Right lung (tissue), 5 donors: ENCODE results near the gene C1orf210. TPM values are rescaled to one million over a fixed set of nuclear protein-coding genes. Genes with fewer than 3 reads are reported as not detected.

Source experiments
- DNase-seq, 2 donors: peaks; one replicate each; pipeline ENCODE4 v3.0.0-alpha.2; 2013
- polyA plus RNA-seq, 5 donors: library from polyadenylated mRNA; unstranded; fragments of 120-200 nt; gene quantifications; one replicate each; pipeline versions ENCODE4 v1.2.1 to v1.2.3, GENCODE V29; 2013; ENCODE audit warnings: inconsistent platforms in 1 of 5, low replicate concordance in 1 of 5; ENCODE audit not compliant: insufficient read length in 5 of 5, insufficient read depth in 1 of 5

C1orf210 gene
- polyA plus RNA-seq, 5 donors: 9.4 to 11.3 (median 9.9) TPM

DNA sequence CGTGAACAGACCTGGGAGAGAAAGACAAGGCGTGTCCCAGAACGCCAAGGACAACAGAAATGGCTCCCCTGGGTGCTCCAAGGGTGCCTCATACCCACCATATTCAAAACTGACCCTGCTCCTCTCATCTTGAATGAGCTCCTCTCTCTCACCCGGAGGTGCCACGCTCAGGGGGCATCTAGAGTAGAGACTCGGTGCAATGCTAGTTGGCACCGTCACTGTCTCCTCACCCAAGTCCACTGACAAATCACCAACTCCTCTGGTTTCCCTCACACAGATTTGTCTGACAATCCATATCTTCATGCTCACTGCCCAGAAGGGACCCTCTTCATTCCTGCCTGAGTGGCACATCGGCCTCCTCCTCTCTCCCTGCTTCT lies 10.6 kb downstream of the C1orf210 start:
- no peak for DNase-seq

DNA sequence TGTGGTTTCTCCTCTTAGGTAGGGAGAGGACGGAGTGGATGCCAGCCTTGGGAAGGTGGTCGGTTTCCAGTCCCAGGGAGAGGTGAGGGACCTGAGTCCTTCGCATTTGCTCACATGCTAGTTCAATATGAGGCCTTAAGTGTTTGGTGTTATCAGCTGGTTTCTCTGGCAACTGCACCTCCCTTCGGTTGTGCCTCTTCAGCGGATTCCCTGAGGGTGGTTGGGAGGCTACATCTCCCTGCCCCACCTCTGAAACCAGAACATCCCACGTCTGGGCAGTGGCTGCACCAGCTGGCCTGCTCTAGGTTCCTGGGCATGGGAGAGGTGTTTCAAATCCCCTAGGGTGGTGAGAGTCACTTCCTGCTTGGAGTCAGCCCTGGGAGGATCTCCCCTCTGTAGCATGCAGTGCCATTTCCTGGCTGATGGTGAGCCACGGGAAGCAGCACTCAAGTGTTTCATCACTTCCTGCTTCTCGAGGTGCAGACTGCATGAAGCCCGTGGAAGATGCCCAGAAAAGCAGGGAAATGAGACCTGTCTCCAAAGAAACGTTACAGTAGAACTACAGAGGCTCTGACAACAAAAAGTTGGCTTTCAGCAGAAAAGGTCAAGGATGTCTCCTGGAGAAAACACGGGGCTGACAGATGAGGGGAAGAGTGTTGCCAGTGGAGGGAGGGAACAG lies 11.1 kb downstream of the C1orf210 start:
- DNase-seq: peak in 1 of 2 donors; percentile 17

DNA sequence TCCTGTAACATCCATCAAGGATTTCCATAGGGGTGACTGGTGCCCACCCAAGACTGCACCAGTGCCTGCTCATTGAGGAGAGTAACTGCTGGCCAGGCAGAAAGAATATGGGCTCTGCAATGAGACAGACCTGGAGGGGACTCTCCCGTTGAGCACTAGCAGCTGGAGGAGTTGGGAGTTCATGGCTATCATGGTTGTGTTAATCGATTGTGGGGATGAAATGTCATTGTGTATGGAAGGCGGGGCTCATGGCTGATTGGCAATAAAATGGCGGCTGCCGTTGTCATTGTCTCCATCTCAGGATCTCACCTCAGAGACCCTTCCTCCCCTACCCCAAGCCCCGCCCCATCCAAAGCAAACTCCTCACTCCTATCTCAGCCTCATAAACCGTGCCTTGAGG lies 11.7 kb downstream of the C1orf210 start:
- no peak for DNase-seq

DNA sequence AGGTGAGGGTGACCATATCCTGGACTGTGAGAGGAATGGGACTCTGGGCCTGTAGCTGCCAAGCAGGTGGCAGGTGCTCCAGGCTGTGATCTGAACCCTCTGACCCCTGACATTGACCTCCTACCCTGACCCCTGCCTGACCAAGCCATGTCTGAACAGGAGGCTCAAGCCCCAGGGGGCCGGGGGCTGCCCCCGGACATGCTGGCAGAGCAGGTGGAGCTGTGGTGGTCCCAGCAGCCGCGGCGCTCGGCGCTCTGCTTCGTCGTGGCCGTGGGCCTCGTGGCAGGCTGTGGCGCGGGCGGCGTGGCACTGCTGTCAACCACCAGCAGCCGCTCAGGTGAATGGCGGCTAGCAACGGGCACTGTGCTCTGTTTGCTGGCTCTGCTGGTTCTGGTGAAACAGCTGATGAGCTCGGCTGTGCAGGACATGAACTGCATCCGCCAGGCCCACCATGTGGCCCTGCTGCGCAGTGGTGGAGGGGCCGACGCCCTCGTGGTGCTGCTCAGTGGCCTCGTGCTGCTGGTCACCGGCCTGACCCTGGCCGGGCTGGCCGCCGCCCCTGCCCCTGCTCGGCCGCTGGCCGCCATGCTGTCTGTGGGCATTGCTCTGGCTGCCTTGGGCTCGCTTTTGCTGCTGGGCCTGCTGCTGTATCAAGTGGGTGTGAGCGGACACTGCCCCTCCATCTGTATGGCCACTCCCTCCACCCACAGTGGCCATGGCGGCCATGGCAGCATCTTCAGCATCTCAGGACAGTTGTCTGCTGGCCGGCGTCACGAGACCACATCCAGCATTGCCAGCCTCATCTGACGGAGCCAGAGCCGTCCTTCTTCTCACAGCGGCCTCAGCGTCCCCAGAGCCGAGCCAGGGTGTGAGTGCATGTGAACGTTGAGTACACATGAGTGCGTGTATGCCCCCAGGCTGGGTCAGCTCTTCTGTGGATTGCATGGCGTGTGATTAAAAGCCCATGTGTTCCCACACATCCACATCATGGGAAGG lies 12.5 kb downstream of the C1orf210 start:
- no peak for DNase-seq

DNA sequence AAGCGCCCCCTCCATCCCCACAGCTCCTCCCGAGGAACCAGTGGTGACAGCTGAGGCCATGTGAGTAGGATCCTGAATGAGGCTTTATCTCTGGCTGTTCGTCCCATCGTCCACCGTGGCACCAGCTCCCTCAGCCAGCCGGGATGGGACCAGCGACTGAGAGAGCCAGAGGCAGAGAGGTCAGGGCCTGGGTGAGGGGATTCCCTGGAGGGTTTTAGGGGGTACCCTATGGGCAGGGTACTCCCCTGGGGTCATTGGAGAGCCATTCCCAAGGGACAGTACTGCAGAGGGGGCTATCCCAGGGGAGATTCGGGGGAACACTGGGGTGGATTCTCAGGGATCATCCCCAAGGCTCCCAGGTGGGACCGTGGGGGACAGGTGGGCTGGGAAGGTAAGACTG lies 13.2 kb downstream of the C1orf210 start:
- DNase-seq: no peak

DNA sequence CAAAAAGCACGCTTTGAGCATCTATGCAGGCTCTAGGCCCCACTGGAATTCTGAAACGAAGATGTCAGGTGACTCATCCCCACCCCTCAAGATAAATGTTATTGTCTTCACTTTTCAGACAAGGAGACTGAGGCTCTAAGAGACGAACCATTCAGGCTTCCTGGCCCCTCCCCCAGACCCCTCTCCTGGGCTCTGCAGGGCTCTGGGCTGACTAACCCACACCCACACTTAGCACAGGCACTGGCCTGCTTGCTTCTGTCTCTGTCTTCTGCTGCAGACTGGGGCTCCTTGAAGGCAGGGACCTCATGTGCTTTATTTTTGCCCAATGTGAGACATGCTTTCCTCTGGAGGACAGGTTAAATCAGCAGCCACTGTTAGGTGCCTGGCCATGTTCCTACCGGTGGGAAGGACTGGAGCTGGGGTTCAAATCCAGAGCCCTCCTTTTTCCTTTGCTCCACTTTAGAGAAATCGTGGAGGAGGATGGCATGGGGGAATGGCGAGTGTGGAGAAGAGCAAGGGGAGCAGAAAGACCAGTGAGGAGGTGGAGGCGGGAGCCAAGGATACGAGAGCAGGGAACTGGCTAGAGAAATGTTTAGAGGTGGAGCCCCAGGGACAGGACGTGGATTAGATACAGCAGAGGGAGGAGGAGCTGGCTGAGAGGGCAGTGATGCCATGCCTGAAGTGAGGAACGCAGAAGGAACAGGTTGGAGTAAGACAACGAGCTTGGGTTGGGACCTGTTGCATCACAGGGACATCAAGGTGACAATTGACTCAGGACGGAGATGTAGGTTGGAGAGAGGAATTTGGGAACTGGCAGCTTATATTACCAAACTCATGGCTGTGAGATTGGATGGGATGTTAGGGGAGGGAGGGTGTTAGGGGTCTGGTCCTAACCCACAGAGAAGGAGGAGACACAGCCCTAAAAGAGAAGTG lies 13.9 kb downstream of the C1orf210 start:
- no peak for DNase-seq

DNA sequence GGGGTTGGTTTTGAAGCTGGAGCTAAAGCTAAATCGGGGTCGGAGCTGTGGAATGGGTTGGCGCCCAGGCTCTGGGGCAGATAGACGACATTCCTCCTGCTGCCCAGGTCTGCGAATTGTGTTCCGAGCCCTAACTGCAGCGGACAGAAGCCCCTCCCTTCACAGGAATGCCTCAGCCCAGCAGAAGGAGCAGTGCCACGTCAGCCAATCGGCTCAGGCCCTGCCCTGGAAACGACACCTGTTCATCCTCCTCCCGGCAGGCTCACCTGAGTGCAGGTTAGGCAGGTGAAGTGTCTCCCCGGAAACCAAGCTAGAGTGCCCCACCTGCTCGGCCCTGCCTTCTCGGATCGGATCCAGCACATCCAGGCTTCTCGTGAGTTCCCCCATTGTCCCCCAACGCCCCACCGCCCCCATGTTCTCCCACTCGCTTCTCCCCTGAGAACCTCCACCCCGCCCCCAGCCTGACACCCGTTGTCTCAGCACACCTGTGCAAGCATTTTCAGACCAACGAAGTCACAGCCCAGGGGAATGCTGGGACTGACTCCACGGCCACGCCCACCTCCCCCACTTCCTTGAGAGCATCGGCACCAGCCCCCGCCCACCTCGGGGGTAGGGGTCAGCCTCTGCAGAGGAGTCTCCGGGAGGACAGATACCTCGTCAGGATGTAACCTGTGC lies 14.8 kb downstream of the C1orf210 start:
- peak; percentile 58 to 64 for DNase-seq

DNA sequence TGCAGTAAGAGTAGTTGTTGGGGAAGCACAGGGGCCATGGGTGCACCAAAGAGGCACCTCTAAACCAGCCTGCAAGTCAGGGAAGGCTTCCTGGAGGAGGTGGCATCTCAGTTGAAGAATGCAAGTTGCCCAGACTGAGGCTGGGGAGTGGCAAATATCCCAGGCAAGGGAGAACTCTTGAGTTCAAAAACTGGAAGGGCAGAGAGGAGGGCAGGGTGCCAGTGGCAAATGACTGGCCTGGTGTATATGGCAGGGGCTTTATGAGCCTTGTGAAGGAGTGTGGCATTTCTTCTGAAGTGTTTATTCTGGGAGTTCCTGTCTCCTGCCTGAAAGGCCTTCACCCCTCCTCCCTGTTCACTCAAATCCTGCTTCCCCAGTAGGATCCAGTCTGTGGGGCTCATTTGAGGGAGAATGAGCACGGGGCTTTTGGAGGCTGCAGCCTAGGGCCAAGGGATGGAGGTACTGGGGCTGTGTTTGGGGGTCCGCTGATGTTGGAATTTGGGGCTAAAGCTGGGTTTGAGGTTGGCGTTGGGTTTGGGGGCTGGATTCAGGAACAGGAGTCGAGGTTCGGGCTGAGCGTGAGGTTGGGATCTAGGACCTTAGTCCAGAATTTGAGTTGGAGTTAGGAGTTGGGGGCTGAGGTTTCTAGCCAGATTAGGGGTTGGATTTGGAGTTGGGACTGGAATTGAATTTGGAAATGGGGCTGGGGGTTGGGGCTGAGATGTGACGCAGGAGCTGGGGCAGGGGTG lies 15.6 kb downstream of the C1orf210 start, which contains the start of gene TMEM125:
TMEM125 (plus strand) TSS at position 357 of the 749 bp plus-strand sequence. CDS start 2,740 bp downstream, outside the sequence.
- DNase-seq: peak; percentile 60 to 63

DNA sequence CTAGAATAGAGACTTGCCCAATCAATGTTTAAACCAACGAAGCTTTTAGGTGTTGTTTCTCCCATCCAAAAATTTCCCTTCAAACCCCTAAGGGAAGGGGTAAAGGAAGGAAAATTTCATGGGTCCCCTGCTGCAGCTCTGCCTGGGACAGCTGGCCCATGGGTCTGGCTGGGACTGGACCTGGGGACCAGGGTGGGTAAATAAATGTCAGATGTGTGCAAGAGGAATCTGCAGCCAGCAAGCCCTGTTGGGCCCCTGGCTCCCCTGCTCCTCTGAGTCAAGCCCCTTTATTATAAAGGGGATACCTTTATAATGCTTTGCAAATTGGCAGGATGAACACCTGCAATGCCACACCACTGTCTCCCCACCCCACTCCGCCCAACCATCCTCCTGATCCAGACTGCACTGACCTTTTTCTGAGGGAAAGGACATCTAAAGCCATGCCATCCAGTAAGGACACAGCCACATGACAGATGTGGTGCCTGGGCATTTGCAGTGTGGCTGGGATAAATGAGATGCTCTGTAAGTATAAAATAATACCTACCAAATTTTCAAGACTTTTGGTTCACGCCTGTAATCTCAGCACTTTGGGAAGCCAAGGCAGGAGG lies 17.5 kb downstream of the C1orf210 start:
- DNase-seq: no peak

DNA sequence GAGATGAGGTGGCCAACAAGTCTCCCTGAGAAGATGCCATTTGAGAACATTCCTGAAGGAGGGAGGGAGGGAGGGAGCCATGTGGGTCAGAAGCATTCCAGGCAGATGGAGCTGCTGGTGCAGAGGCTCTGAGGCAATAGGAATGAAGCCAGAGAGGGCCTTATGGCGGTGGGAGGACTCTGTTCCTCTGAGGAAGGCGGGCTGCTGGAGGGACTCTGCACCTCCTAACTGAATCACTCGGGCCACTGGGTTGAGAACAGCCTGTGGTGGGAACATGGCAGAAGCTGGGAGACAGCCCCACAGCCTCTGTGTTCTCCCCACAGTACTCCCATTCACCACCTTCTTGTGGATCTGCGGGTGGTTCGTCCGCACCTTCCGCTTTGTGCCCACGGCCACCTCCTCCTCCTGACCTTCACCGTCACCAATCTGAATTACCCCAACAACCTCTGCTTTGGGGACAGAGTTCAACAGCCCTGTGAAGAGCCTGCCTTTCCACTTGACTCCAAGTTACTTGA lies 18.0 kb downstream of the C1orf210 start:
- DNase-seq: peak in 1 of 2 donors; percentile 20

DNA sequence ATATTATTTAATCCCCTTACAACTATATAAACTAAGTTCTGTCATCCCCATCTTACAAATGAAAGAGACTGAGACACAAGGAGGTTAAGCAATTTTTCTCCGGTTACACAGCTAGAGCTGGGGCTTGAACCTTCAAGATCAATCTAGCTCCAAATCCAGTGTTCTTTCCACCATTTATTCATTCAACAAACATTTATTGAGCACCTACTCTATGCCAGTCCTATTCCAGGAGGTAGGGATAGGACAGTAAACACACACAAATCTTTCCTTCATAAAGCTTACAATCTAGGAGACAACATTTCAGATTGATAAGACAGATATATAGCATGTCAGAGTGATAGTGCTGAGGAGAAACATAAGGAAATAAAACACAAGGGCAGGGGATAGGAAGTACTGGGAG lies 18.5 kb downstream of the C1orf210 start:
- no peak for DNase-seq

DNA sequence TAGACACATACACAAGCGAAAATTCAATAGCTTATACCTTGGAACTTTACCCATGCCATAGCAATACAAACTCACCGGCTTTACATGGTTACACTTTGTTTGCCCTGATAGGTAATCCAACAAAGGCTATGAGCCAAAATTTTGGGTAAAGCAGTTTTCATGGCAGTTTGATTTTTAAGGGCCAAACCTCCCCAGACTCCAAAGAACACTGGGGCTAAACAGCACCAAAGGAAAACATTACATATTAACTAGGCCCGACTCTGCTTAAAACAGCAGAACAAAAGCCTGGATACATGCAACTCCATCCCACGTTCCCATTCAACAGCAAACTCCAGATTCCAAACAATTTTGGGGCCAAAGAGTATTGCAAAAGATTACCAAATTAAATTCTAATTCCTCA lies 19.9 kb downstream of the C1orf210 start:
- DNase-seq: no peak

DNA sequence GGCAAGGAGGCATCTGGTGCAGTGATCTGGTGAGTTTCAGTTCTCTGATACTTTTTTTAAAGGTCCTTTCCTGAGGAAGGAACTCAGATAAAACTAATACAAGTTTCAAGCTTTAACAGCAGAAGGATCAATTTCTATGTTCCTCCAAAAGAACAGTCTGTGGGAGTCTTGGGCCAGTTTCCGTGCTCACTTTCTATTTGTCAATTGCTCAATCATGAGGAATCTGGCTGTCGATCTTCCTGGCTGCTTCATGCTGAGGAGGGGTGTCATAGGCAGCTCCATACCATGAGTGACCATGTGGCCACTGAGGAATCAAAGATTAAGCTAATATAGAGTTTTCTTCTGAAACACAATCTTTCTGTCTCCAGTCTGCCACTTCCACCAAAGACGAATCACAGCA lies 27.0 kb downstream of the C1orf210 start:
- no peak for DNase-seq

DNA sequence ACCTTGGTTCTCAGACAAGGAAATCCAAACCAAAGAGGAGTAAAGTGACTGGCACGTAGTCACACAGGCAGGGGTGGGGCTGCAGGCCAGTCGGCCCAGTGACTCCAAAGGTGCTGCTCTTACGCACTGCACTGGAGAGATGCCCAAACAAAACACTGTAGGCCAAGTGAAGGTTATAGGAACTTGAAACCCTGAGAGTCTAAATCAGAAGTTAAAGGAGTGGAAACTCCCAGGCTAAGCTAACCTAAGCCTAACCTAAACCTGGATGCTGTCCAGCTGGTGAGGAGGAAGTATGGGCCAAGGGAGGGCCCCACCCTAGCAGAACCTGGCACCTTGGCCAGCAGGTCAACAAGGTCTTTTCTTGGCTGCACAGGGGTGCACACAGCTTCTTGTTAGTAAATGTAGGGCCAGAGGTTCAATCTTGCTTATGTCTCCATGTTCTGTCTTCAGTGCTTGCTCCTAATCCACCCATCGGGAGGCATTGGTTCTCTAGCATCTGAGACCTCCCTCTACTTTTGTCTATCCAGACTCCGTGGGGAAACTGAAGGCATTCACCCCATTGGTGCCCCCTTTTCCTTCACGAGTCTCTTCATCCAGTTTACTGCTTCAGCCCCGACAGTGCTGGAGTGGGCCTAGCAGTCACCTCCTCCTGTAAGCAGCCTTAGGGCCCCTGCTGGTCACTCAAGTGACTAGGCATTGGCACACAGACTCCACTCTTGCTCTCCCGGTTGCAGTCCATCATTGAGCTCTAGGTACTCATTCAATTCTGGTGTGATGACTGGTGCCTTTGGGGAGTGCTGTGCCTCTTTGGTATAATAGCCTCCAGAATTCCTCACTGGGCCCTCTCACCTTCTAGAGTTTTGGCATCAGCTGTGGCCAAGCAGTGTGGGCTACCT lies 28.5 kb downstream of the C1orf210 start:
- peak in 1 of 2 donors; percentile 15 for DNase-seq

DNA sequence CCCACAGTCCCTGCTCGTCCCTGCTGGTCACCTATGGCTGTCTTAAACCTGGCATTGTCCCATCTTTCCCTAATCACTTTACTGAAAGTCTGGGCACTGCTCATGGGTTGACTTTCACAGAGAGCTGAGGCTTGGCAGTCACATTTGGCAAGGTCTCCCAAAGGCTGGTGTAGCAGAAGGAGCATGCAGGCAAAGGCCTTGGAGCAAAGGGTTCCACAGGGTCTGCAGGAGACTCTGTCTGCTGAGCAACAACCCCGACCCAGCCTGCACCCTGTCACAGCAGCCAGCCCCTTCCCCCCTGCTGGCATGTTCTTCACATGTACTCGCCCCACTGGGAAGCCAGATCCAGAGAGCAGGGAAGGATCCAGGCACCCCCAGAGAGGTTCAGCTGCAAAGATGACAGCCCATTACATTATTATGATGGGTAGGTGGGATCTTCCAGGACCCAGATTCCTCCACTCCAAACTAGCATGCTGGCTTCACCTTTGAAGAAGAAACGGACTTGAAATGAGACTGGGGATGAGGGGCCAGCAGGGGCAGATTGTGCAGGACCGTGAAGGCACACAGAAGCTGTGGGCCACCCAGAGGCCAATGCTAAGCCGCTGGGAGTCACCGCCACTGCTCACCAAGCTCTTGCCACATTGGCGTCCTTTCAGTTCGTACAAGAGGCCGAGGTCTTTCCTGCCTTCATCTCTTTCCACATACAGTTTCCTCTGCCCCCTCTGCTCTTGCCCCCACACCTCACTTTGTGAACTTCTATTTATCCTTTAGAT lies 29.8 kb downstream of the C1orf210 start:
- no peak for DNase-seq

DNA sequence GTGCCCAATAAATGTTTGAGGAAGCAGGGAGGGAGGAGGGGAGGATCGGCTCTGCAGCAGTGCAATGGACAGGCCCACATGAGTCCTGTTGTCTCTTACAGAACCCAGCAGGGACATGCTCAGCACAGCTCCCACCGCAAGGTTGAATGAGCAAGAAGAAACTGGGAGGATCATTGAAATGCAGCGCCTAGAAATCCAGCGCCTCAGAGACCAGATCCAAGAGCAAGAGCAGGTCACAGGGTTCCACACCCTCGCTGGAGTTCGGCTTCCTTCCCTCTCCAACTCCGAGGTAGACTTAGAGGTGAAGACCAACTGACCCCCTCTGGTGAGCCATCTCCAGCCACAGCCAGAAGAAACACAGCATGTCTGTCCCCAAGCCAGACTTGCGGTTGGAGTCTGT lies 31.5 kb downstream of the C1orf210 start:
- no peak for DNase-seq

DNA sequence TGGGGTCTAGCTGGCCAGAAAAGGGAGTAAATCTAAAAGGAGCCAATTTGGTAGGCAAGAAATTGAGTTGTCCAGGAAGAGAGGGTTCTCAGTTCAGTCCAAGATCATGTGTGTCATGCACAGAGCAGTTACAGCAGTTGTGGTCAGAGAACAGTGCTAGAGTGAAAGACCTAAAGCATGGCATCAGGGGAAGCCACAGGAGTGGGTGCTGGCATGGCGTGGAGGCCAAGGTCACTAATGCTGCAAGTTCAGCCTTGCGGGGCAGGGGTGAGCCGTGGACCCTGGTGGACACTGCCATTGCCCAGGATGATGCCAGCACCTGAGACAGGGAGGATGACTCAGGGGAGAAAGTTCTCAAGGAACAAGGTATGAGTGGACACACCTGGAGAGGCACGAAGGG lies 32.2 kb downstream of the C1orf210 start:
- no peak for DNase-seq

DNA sequence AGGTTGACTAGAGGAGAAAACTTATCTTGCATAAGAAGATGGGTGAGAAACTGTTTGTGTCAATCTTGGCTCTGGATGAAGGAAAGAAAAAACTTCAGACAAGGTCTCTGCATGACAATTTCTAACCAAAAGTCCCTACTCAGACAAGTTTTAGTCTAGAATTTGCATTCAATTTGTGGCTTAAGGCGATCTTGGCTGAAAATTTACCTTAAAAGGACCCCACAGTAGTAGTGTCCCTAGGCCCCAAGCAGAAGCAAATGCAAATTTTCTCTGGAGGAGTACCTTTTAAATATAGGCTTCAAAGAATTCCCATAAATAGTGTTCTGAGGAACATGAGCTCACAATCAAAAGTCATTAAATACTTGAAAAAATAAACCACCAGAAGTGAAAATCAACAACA lies 33.2 kb downstream of the C1orf210 start:
- DNase-seq: no peak
